ENCODE measurements around the gene THAP8.

The THAP8 gene

DNA sequence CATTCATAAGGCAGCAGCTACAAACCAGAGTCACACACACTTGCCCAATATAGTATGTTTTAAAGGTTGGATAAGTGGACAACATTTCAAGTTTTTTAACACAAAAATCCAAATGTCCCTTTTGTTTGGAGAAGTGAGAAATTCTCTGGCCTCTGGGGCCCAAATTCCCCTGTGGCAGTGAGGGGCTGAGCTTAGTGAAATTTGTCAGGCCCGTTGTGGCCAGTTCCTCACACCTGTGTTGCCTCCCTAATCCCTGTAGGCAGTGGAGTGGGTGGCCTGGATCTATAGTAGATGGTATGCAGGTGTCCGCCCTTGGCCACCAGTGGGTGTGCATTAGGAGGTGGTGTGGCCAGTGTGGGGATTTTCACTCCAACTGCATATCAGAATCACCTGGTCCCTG, 7.3 kb upstream of the THAP8 start:
- H3K4me3 ChIP-seq (ENCODE audit: low read length), result no peak overlapping the region
- peaks cover 87% of the 10 kb centered on the region for H3K36me3 ChIP-seq (ENCODE audit: control insufficient read depth, low read length)
- no peaks in the 10 kb centered on the region for H3F3A ChIP-seq (ENCODE audit: control insufficient read depth, insufficient read depth)
- no peaks in the 10 kb centered on the region for H3K9me2 ChIP-seq (replicated peaks; ENCODE audit: control insufficient read depth, low read length)
- TF ChIP-seq EZH2phosphoT487 (IDR thresholded peaks at IDR 0.05; ENCODE audit: borderline replicate concordance, low read length), result no peak
- TF ChIP-seq, protein P1, sequence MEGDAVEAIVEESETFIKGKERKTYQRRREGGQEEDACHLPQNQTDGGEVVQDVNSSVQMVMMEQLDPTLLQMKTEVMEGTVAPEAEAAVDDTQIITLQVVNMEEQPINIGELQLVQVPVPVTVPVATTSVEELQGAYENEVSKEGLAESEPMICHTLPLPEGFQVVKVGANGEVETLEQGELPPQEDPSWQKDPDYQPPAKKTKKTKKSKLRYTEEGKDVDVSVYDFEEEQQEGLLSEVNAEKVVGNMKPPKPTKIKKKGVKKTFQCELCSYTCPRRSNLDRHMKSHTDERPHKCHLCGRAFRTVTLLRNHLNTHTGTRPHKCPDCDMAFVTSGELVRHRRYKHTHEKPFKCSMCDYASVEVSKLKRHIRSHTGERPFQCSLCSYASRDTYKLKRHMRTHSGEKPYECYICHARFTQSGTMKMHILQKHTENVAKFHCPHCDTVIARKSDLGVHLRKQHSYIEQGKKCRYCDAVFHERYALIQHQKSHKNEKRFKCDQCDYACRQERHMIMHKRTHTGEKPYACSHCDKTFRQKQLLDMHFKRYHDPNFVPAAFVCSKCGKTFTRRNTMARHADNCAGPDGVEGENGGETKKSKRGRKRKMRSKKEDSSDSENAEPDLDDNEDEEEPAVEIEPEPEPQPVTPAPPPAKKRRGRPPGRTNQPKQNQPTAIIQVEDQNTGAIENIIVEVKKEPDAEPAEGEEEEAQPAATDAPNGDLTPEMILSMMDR (IDR thresholded peaks at IDR 0.05; ENCODE audit: low read depth, low read length, poor library complexity, severe bottlenecking), result no peak
- peaks cover 52% of the 10 kb centered on the region for H3K79me2 ChIP-seq (ENCODE audit: control insufficient read depth, low read length)
- no peaks in the 10 kb centered on the region for H3K27me3 ChIP-seq (ENCODE audit: control insufficient read depth, low read length)
- no peak overlapping the region for H3K4me2 ChIP-seq (ENCODE audit: low read length)
- no peak overlapping the region for H3K27ac ChIP-seq (ENCODE audit: low read depth, low read length)
- H3K4me1 ChIP-seq (ENCODE audit: control insufficient read depth, low read length), result peaks cover 8% of the 10 kb centered on the region
- no peaks in the 10 kb centered on the region for H3K9me3 ChIP-seq (ENCODE audit: control insufficient read depth, insufficient read depth, low read length)
- H4K20me1 ChIP-seq (ENCODE audit: control insufficient read depth, insufficient read depth, low read depth, low read length), result no peaks in the 10 kb centered on the region; the same call in none of the 2 replicates

DNA sequence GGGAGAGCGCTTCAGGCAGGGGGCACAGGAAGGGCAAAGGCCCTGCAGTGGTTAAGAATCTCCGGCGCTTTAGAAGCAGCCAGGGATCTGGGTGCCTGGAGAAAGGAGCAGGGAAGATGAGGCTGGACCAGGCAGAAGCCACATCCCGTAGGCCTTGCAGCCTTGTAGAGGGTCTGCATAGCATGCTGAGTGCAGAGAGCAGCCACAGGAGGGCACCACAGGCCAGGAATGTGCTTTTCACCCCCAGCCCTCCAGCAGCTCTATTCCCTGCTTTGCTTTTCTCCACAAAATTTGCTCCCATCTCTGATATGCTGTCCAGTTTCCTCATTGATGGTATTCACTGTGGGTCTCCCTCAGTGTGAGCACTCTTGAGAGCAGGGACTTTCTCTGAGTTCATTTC, 6.3 kb upstream of the THAP8 start:
- Histone ChIP-seq H3F3A (ENCODE audit: control insufficient read depth, insufficient read depth) (no peaks in the 10 kb centered on the region), H3K27me3 (ENCODE audit: control insufficient read depth, low read length) (no peaks in the 10 kb centered on the region), H3K4me3 (ENCODE audit: low read length) (no peak overlapping the region), H3K27ac (ENCODE audit: low read depth, low read length) (no peak overlapping the region), H3K79me2 (ENCODE audit: control insufficient read depth, low read length) (peaks cover 62% of the 10 kb centered on the region), H3K9me2 (replicated peaks; ENCODE audit: control insufficient read depth, low read length) (no peaks in the 10 kb centered on the region), H3K9me3 (ENCODE audit: control insufficient read depth, insufficient read depth, low read length) (no peaks in the 10 kb centered on the region), H3K4me2 (ENCODE audit: low read length) (no peak overlapping the region), H3K36me3 (ENCODE audit: control insufficient read depth, low read length) (peaks cover 82% of the 10 kb centered on the region), H3K4me1 (ENCODE audit: control insufficient read depth, low read length) (peaks cover 15% of the 10 kb centered on the region), H4K20me1 (ENCODE audit: control insufficient read depth, insufficient read depth, low read depth, low read length) (peaks cover 3% of the 10 kb centered on the region)
- TF ChIP-seq, protein P1 (IDR thresholded peaks at IDR 0.05; ENCODE audit: low read depth, low read length, poor library complexity, severe bottlenecking), result peak; percentile 52
- no peak for TF ChIP-seq EZH2phosphoT487 (IDR thresholded peaks at IDR 0.05; ENCODE audit: borderline replicate concordance, low read length)

DNA sequence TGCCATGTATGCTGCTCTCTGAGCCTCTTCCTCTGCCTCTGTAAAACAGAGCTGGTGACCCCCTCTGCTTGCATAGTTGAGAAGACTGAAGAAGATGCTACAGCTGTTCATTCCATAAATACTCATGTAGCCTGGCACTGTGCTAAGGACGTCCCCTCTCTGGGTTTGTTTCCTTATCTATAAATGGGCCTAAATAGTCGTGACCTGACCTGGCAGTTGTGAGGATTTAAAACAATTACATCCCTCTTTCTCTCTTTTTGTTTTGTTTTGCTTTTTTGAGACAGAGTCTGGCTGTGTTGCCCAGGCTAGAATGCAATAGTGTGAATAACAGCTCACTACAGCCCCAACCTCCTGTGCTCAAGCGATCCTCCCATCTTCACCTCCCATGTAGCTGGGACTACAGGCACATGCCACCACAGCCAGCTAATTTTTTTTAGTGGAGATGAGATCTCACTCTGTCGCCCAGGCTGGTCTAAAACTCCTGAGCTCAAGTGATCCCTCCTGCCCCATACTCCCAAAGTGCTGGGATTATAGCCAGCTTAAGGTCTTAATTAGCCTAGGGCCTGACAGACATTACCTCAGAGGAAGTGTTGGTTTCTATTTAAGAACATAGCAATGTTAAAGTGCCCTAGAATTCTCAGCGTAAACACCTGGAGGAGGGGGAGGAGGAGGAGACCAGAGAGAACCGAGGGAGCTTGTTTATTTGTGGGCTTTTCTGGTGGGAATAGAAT, 5.3 kb upstream of the THAP8 start:
- Histone ChIP-seq H3K79me2 (ENCODE audit: control insufficient read depth, low read length) (peaks cover 68% of the 10 kb centered on the region), H3F3A (ENCODE audit: control insufficient read depth, insufficient read depth) (no peaks in the 10 kb centered on the region), H3K9me2 (replicated peaks; ENCODE audit: control insufficient read depth, low read length) (no peaks in the 10 kb centered on the region), H3K4me1 (ENCODE audit: control insufficient read depth, low read length) (peaks cover 15% of the 10 kb centered on the region), H3K9me3 (ENCODE audit: control insufficient read depth, insufficient read depth, low read length) (no peaks in the 10 kb centered on the region), H3K4me3 (ENCODE audit: low read length) (no peak overlapping the region), H3K4me2 (ENCODE audit: low read length) (no peak overlapping the region), H4K20me1 (ENCODE audit: control insufficient read depth, insufficient read depth, low read depth, low read length) (peaks cover 4% of the 10 kb centered on the region), H3K36me3 (ENCODE audit: control insufficient read depth, low read length) (peaks cover 77% of the 10 kb centered on the region), H3K27ac (ENCODE audit: low read depth, low read length) (no peak overlapping the region), H3K27me3 (ENCODE audit: control insufficient read depth, low read length) (no peaks in the 10 kb centered on the region)
- no peak for TF ChIP-seq EZH2phosphoT487 (IDR thresholded peaks at IDR 0.05; ENCODE audit: borderline replicate concordance, low read length)
- TF ChIP-seq, protein P1 (IDR thresholded peaks at IDR 0.05; ENCODE audit: low read depth, low read length, poor library complexity, severe bottlenecking), result no peak
